HG03575 (cell line): ENCODE results near the gene GPR39.
"Not testable (repeated sequence)": the region's sequence is repeated elsewhere in the genome, so short reads cannot be mapped to it uniquely, and the experiment has no call there.

Source experiments
- ATAC-seq: cut with Tn5 transposase; IDR thresholded peaks from one replicate; pipeline ENCODE4 v1.9.1; 2021; ENCODE audit not compliant: unreplicated experiment, insufficient number of reproducible peaks, low FRiP score; ENCODE audit errors: extremely low read depth

Gene GPR39

GRCh38 chr2:132416723-132417395, at the start of gene GPR39:
Gene GPR39, plus strand, starts transcription at chr2:132416805.
- ATAC-seq = no peak

- ATAC-seq = no peak
Observed at GRCh38 chr2:132368191-132368590, 48.4 kb upstream of the GPR39 start.

GRCh38 chr2:132372276-132372675, 44.3 kb upstream of the GPR39 start:
- no peak for ATAC-seq

GRCh38 chr2:132373391-132374135, 43.0 kb upstream of the GPR39 start:
- ATAC-seq = no peak

GRCh38 chr2:132374151-132374550, 42.5 kb upstream of the GPR39 start:
- ATAC-seq = no peak

GRCh38 chr2:132374551-132374950, 42.1 kb upstream of the GPR39 start:
- no peak for ATAC-seq

- no peak for ATAC-seq
Observed at GRCh38 chr2:132374961-132375360, 41.6 kb upstream of the GPR39 start.

- ATAC-seq = no peak
Observed at GRCh38 chr2:132381376-132381775, 35.2 kb upstream of the GPR39 start.

- no peak for ATAC-seq
Observed at GRCh38 chr2:132383956-132384355, 32.6 kb upstream of the GPR39 start.

GRCh38 chr2:132384491-132385151, 32.0 kb upstream of the GPR39 start:
- no peak for ATAC-seq

- ATAC-seq = no peak
Observed at GRCh38 chr2:132387126-132387525, 29.5 kb upstream of the GPR39 start.

GRCh38 chr2:132390076-132390475, 26.5 kb upstream of the GPR39 start:
- no peak for ATAC-seq

GRCh38 chr2:132391378-132391777, 25.2 kb upstream of the GPR39 start:
- no peak for ATAC-seq

- no peak for ATAC-seq
Observed at GRCh38 chr2:132392221-132392620, 24.4 kb upstream of the GPR39 start.

- ATAC-seq = no peak
Observed at GRCh38 chr2:132392879-132393278, 23.7 kb upstream of the GPR39 start.

- ATAC-seq = not testable (repeated sequence)
Observed at GRCh38 chr2:132397042-132397441, 19.6 kb upstream of the GPR39 start.

GRCh38 chr2:132400169-132400900, 16.3 kb upstream of the GPR39 start:
- no peak for ATAC-seq

- no peak for ATAC-seq
Observed at GRCh38 chr2:132400901-132401240, 15.7 kb upstream of the GPR39 start.

GRCh38 chr2:132401326-132401725, 15.3 kb upstream of the GPR39 start:
- ATAC-seq = no peak

- ATAC-seq = no peak
Observed at GRCh38 chr2:132403146-132403545, 13.5 kb upstream of the GPR39 start.
